Astrocyte of the spinal cord (primary cell): Measurements from ENCODE around the gene GPR160.
"Not testable (repeated sequence)": the region's sequence is repeated elsewhere in the genome, so short reads cannot be mapped to it uniquely, and the experiment has no call there.

Experiments
- DNase-seq: peaks from one replicate; pipeline ENCODE4 v3.0.0; 2011; ENCODE audit warnings: low read depth, low spot score
- H3K4me3 ChIP-seq: 2 replicates; pipeline ENCODE4 v1.5.1; 2011; ENCODE audit warnings: low read depth, mild to moderate bottlenecking, low read length, moderate library complexity
- in situ Hi-C: cut with HindIII; loops from 2 replicates; pipeline ENCODE4 v1.10.0; 2017; ENCODE audit warnings: low sequenced_read_pairs
- TF ChIP-seq, protein P1 (sequence below): IDR thresholded peaks from 2 replicates; pipeline ENCODE4 v1.5.1; 2012; ENCODE audit warnings: low read depth, mild to moderate bottlenecking, low read length, inconsistent platforms

Gene GPR160

DNA sequence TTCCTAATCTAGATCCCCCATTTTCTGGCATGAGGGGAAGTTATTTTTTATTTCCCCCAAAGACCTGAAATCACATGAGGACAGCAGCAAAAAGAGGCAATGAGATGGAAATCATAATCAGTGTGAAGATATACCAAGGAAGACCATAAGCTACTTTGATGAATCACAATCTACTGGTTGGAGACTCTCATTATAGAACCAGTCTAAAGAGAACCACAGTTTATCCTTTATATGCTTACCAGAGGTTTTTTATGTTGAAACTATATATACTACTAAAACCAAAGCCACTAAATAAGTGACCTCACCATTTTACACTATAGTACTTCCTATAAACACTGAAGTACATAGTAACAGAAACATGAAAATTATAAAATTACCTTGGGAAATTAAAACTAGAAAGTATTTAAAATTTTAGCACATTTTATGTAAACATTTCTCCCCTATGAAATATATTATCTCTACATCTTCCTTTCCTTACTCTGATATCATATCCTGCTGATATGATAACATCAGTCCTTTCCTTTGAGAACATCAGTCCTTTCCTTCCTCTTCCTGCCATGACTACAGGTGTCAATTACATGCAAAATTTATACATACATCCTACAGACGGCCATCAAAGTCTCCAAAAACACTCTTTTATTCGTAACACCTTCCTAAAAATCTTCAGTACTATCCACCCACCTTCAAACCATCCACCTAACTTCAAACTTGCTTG, 71.9 kb downstream of the GPR160 start:
- no peak for DNase-seq
- TF ChIP-seq, protein P1, sequence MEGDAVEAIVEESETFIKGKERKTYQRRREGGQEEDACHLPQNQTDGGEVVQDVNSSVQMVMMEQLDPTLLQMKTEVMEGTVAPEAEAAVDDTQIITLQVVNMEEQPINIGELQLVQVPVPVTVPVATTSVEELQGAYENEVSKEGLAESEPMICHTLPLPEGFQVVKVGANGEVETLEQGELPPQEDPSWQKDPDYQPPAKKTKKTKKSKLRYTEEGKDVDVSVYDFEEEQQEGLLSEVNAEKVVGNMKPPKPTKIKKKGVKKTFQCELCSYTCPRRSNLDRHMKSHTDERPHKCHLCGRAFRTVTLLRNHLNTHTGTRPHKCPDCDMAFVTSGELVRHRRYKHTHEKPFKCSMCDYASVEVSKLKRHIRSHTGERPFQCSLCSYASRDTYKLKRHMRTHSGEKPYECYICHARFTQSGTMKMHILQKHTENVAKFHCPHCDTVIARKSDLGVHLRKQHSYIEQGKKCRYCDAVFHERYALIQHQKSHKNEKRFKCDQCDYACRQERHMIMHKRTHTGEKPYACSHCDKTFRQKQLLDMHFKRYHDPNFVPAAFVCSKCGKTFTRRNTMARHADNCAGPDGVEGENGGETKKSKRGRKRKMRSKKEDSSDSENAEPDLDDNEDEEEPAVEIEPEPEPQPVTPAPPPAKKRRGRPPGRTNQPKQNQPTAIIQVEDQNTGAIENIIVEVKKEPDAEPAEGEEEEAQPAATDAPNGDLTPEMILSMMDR = no peak
- H3K4me3 ChIP-seq = no peak overlapping the region
- in situ Hi-C loops = no loop called here

- TF ChIP-seq, protein P1 = no peak
- in situ Hi-C loops = no loop called here
- DNase-seq = no peak
- H3K4me3 ChIP-seq = no peak overlapping the region
Observed at GRCh38 chr3:170111147-170111771, 73.5 kb downstream of the GPR160 start.

GRCh38 chr3:170114165-170114564, 76.4 kb downstream of the GPR160 start:
- H3K4me3 ChIP-seq, DNase-seq, in situ Hi-C loops: not testable (repeated sequence)

- peak; percentile 12 for DNase-seq
- no peak overlapping the region for H3K4me3 ChIP-seq
- in situ Hi-C loops = no loop called here
- TF ChIP-seq, protein P1 = peak; percentile 36
Observed at GRCh38 chr3:170117134-170117533, 79.3 kb downstream of the GPR160 start.

- H3K4me3 ChIP-seq = no peak overlapping the region
- TF ChIP-seq, protein P1 = no peak
- no peak for DNase-seq
- in situ Hi-C loops = no loop called here
Observed at GRCh38 chr3:170128259-170128976, 90.6 kb downstream of the GPR160 start.

GRCh38 chr3:170128977-170129431, 91.2 kb downstream of the GPR160 start:
- H3K4me3 ChIP-seq = no peak overlapping the region
- TF ChIP-seq, protein P1 = no peak
- no peak for DNase-seq
- in situ Hi-C loops = no loop called here

DNA sequence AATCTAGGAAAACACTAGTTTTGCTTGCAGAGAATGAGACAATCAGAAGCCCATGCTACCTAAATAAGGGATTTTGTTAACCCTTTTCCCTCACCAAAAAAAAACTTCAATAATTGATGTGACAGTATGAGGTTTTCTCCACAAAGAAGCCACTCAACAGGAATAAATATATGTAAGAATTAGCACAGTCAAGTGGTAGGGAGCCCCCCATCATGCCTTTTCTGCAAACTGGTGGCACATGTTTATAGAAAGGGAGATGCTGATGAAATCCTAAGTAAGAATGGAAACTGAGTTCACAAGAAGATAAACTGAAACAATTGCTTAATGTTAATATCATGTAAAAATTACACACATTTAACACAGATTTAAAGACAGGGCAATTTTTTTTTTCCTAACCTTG, 92.7 kb downstream of the GPR160 start:
- TF ChIP-seq, protein P1 = no peak
- in situ Hi-C loops = no loop called here
- no peak overlapping the region for H3K4me3 ChIP-seq
- no peak for DNase-seq
